Measurements from ENCODE around the gene RXFP4. TPM values are rescaled to one million over a fixed set of nuclear protein-coding genes. Genes with fewer than 3 reads are reported as not detected.

RXFP4 gene
- total RNA-seq, 2 experiments from 2014 or later: not detected

DNA sequence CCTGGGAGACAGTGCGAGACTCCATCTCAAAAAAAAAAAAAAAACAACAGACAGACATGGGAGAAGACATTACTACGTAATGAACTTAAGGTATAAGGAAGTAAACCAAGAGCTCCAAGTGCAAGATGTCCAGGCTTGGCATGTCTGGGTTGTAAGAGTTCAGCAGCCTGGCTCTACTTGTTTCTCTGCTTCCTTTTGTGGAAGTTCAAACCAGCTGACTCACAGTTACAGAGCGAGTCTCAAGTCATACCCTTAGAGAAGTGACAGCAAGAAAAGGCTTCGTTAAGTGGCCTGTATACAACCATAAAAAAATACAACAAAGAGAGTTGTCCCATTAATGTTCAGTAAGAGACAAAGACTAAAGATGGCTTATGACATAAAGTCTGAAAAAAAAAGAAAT, 31.5 kb upstream of the RXFP4 start:
- peak overlapping the region; percentile 66 for H3K27ac Mint-ChIP-seq
- CTCF ChIA-PET: interaction anchor here (0.6 to 1.0 kb wide), 3 partner anchors 80 to 313 kb away, joined by 3 to 6 read pairs (median 4); no protein-coding TSS in a partner anchor
- no peaks in the 10 kb centered on the region for H3K27me3 Mint-ChIP-seq
- POLR2A ChIA-PET: interaction anchor here (0.5 to 0.9 kb wide), 2 partner anchors 15 to 36 kb away, joined by 3 to 4 read pairs; no protein-coding TSS in a partner anchor
- peaks cover 19% of the 10 kb centered on the region for H3K4me1 Mint-ChIP-seq
- H3K36me3 Mint-ChIP-seq (ENCODE audit: low read depth): peaks cover 47% of the 10 kb centered on the region
- ATAC-seq: no peak
- peak overlapping the region; percentile 85 for H3K4me3 Mint-ChIP-seq
- intact Hi-C loops (cut with DNase I, micrococcal nuclease): loop anchor here in 1 of 2 experiments (2.0 to 5.0 kb wide), 3 partner anchors 223 to 647 kb away; partner anchors contain the start of genes CCT3, DAP3, SCAMP3 and TSACC
- no peaks in the 10 kb centered on the region for H3K9me3 Mint-ChIP-seq (ENCODE audit: low read depth)
- DNase-seq: no peak

GRCh38 chr1:155910621-155911121, 30.8 kb upstream of the RXFP4 start:
- DNase-seq: peak; percentile 28
- Mint-ChIP-seq H3K27me3 (no peaks in the 10 kb centered on the region), H3K4me3 (peak overlapping the region; percentile 85), H3K27ac (peak overlapping the region; percentile 92), H3K9me3 (ENCODE audit: low read depth) (no peaks in the 10 kb centered on the region), H3K4me1 (peaks cover 19% of the 10 kb centered on the region), H3K36me3 (ENCODE audit: low read depth) (peaks cover 47% of the 10 kb centered on the region)
- peak; percentile 22 for ATAC-seq
- POLR2A ChIA-PET: interaction anchor here (0.9 kb wide), 1 partner anchor 35 kb away, joined by 3 read pairs; no protein-coding TSS in a partner anchor
- intact Hi-C loops (cut with DNase I, micrococcal nuclease): loop anchor here (1.0 to 5.0 kb wide), 12 partner anchors 24 to 648 kb away; partner anchors contain the start of genes ARHGEF2 (in 1 of the 2), CCT3 (in 1 of the 2), DAP3 (in 1 of the 2) and GON4L (in 1 of the 2)
- CTCF ChIA-PET: interaction anchor here (1.0 kb wide), 1 partner anchor 79 kb away, joined by 3 read pairs; no protein-coding TSS in a partner anchor

DNA sequence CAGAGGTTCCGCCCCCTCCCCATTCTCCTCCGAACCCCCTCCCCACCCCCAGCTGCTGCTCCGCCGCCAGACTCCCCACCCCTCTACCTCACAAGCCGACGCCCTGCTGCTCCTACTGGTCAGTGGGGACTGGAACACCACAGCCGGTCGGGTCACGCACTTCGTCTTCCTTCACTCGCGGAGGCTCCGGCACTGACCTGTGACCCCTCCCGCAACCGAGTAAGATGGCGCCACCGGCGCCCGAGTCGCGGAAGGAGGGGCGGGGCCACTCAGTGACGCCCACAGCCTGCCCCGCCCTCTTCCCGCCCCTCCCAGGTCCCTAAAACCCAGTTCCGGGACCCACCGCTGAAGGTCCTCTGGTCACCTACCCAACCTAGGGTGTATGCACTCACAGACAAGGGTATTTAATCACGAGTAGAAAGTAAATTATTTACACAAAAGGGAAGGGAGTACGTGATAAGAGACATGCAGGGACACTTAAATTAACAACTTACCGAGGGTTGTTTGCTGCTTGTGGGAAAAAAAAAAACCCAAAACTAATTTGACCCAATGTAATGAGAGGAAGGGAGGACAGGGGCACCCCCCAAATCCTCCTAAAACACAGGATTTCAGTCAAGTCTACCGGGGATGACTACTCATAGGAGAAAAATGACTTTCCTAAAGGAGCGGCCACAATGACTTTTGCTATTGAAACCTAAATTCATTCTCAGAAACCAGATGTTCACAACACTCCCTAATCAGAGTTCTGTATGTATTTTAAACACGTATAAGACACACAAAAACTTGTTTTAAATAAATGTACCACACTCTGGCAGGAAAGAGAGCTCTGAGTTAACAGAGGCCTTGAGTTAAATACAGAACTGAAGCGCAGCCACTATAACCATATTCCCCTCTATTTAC, 30.0 kb upstream of the RXFP4 start, which contains the start of gene RIT1:
Gene RIT1, minus strand, starts transcription at position 194 of the 900 bp plus-strand sequence. CDS start 588 bp downstream, outside the sequence.
- peak within 1 kb of the TSS; percentile 85 for H3K4me3 Mint-ChIP-seq
- intact Hi-C loops (cut with DNase I, micrococcal nuclease): loop anchor here (1.0 to 5.0 kb wide), 12 partner anchors 23 to 649 kb away; partner anchors contain the start of genes ARHGEF2 (in 1 of the 2), CCT3 (in 1 of the 2), DAP3 (in 1 of the 2) and GON4L (in 1 of the 2)
- DNase-seq (peak; percentile 93), ATAC-seq (peak; percentile 85)
- ChIA-PET CTCF (interaction anchor here (0.6 to 1.2 kb wide), 3 partner anchors 31 to 78 kb away, joined by 3 to 4 read pairs (median 3); no protein-coding TSS in a partner anchor), POLR2A (interaction anchor here (1.0 to 1.3 kb wide), 2 partner anchors 21 to 66 kb away, joined by 3 to 4 read pairs; no protein-coding TSS in a partner anchor)
- H3K4me1 Mint-ChIP-seq: peaks cover 19% of the 10 kb centered on the region
- no peaks in the 10 kb centered on the region for H3K9me3 Mint-ChIP-seq (ENCODE audit: low read depth)
- no peaks in the 10 kb centered on the region for H3K27me3 Mint-ChIP-seq
- H3K36me3 Mint-ChIP-seq (ENCODE audit: low read depth): peaks cover 51% of the 10 kb centered on the region
- H3K27ac Mint-ChIP-seq: peak within 1 kb of the TSS; percentile 92

DNA sequence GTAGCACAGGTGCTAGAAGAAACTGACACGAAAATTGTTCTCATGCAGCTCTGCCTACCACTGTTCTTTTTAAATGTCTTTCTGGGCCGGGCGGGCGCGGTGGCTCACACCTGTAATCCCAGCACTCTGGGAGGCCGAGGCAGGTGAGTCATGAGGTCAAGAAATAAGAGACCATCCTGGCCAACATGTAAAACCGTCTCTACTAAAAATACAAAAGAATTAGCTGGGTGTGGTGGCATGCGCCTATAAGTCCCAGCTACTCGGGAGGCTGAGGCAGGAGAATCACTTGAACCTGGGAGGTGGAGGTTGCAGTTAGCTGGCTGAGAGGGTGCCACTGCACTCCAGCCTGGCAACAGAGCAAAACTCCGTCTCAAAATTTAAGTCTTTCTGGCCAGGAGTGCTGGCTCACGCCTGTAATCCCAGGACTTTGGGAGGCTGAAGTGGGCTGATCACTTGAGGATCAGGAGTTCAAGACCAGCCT, 29.3 kb upstream of the RXFP4 start:
- Mint-ChIP-seq H3K4me1 (peaks cover 19% of the 10 kb centered on the region), H3K4me3 (peak overlapping the region; percentile 85), H3K27me3 (no peaks in the 10 kb centered on the region), H3K27ac (peak overlapping the region; percentile 92), H3K36me3 (ENCODE audit: low read depth) (peaks cover 55% of the 10 kb centered on the region), H3K9me3 (ENCODE audit: low read depth) (no peaks in the 10 kb centered on the region)
- ChIA-PET CTCF (interaction anchor here (0.6 to 1.2 kb wide), 3 partner anchors 30 to 138 kb away, joined by 3 to 4 read pairs (median 3); no protein-coding TSS in a partner anchor), POLR2A (interaction anchor here (1.0 to 1.3 kb wide), 2 partner anchors 20 to 66 kb away, joined by 3 to 4 read pairs; no protein-coding TSS in a partner anchor)
- intact Hi-C loops (cut with DNase I, micrococcal nuclease): loop anchor here in 1 of 2 experiments (5.0 kb wide), 2 partner anchors 225 to 425 kb away; partner anchors contain the start of genes CCT3, DAP3, TSACC and YY1AP1
- DNase-seq: no peak
- no peak for ATAC-seq

GRCh38 chr1:155913969-155914757, 27.3 kb upstream of the RXFP4 start:
- H3K27me3 Mint-ChIP-seq: no peaks in the 10 kb centered on the region
- CTCF ChIA-PET: interaction anchor here (1.0 to 1.6 kb wide), 3 partner anchors 9 to 75 kb away, joined by 3 to 6 read pairs (median 3); no protein-coding TSS in a partner anchor

GRCh38 chr1:155918660-155919059, 22.8 kb upstream of the RXFP4 start:
- POLR2A ChIA-PET: interaction anchor here (0.7 kb wide), 1 partner anchor 61 kb away, joined by 5 read pairs; no protein-coding TSS in a partner anchor
- Mint-ChIP-seq H3K36me3 (ENCODE audit: low read depth) (peaks cover 62% of the 10 kb centered on the region), H3K4me1 (no peaks in the 10 kb centered on the region), H3K27ac (no peak overlapping the region), H3K9me3 (ENCODE audit: low read depth) (no peaks in the 10 kb centered on the region), H3K4me3 (no peak overlapping the region), H3K27me3 (no peaks in the 10 kb centered on the region)
- intact Hi-C loops (cut with DNase I, micrococcal nuclease): no loop called here
- CTCF ChIA-PET: interaction anchor here (0.6 to 1.2 kb wide), 3 partner anchors 14 to 60 kb away, joined by 3 to 4 read pairs (median 3); partner anchors contain the start of gene ARHGEF2
- no peak for DNase-seq
- no peak for ATAC-seq

More at GRCh38 chr1:155913969-155914757, 27.3 kb upstream of the RXFP4 start:
- POLR2A ChIA-PET: interaction anchor here (1.2 kb wide), 1 partner anchor 17 kb away, joined by 4 read pairs; no protein-coding TSS in a partner anchor
- ATAC-seq (no peak), DNase-seq (no peak)
- Mint-ChIP-seq H3K36me3 (ENCODE audit: low read depth) (peaks cover 56% of the 10 kb centered on the region), H3K9me3 (ENCODE audit: low read depth) (no peaks in the 10 kb centered on the region), H3K4me1 (peaks cover 19% of the 10 kb centered on the region), H3K27ac (no peak overlapping the region), H3K4me3 (no peak overlapping the region)
- intact Hi-C loops (cut with DNase I, micrococcal nuclease): loop anchor here in 1 of 2 experiments (5.0 kb wide), 2 partner anchors 227 to 423 kb away; partner anchors contain the start of genes CCT3, DAP3, TSACC and YY1AP1

GRCh38 chr1:155919801-155920200, 21.6 kb upstream of the RXFP4 start:
- CTCF ChIA-PET: interaction anchor here (0.6 to 1.3 kb wide), 4 partner anchors 27 to 59 kb away, joined by 3 to 4 read pairs (median 3); partner anchors contain the start of gene ARHGEF2
- Mint-ChIP-seq H3K4me1 (no peaks in the 10 kb centered on the region), H3K9me3 (ENCODE audit: low read depth) (no peaks in the 10 kb centered on the region), H3K27me3 (no peaks in the 10 kb centered on the region), H3K36me3 (ENCODE audit: low read depth) (peaks cover 64% of the 10 kb centered on the region), H3K27ac (no peak overlapping the region), H3K4me3 (no peak overlapping the region)
- POLR2A ChIA-PET: no interaction called here
- no peak for ATAC-seq
- no peak for DNase-seq
- intact Hi-C loops (cut with DNase I, micrococcal nuclease): loop anchor here in 1 of 2 experiments (5.0 kb wide), 1 partner anchor 352 kb away; no protein-coding TSS in a partner anchor

- no peak overlapping the region for H3K4me3 Mint-ChIP-seq
- H3K27me3 Mint-ChIP-seq: no peaks in the 10 kb centered on the region
- H3K9me3 Mint-ChIP-seq (ENCODE audit: low read depth): no peaks in the 10 kb centered on the region
- no peaks in the 10 kb centered on the region for H3K4me1 Mint-ChIP-seq
- DNase-seq (no peak), ATAC-seq (no peak)
- ChIA-PET CTCF (interaction anchor here (0.9 to 1.9 kb wide), 3 partner anchors 12 to 28 kb away, joined by 3 to 7 read pairs (median 3); no protein-coding TSS in a partner anchor), POLR2A (interaction anchor here (0.5 to 1.2 kb wide), 2 partner anchors 26 to 33 kb away, joined by 3 to 4 read pairs; no protein-coding TSS in a partner anchor)
- H3K27ac Mint-ChIP-seq: no peak overlapping the region
- H3K36me3 Mint-ChIP-seq (ENCODE audit: low read depth): peaks cover 67% of the 10 kb centered on the region
- intact Hi-C loops (cut with DNase I, micrococcal nuclease): loop anchor here in 1 of 2 experiments (5.0 kb wide), 1 partner anchor 352 kb away; no protein-coding TSS in a partner anchor
Observed at GRCh38 chr1:155920717-155921116, 20.7 kb upstream of the RXFP4 start.

DNA sequence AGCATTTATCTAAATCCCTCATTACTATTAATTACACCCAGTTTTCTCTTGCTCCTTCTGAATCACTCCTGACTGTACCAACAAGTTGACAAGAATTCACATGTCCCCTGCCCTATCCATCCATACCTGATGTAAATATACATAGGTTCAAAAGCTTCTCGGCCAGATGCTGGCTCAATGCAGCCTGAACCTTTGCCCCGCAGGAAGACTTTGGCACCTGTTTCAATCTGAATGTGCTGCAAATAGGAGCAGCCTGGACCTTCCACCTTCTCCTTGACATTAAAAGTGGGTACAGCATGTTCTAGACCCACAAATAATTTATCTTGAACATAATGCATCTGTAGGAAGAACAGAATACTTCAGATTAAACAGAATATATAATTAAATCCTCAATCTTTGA, 15.9 kb upstream of the RXFP4 start:
- Mint-ChIP-seq H3K4me1 (peaks cover 13% of the 10 kb centered on the region), H3K9me3 (ENCODE audit: low read depth) (no peaks in the 10 kb centered on the region), H3K27me3 (no peaks in the 10 kb centered on the region), H3K27ac (peak overlapping the region; percentile 62), H3K36me3 (ENCODE audit: low read depth) (peaks cover 76% of the 10 kb centered on the region), H3K4me3 (no peak overlapping the region)
- no peak for ATAC-seq
- CTCF ChIA-PET: interaction anchor here (0.5 to 0.7 kb wide), 3 partner anchors 30 to 109 kb away, joined by 3 to 4 read pairs (median 3); no protein-coding TSS in a partner anchor
- POLR2A ChIA-PET: no interaction called here
- DNase-seq: no peak
- intact Hi-C loops (cut with DNase I, micrococcal nuclease): no loop called here

All from activated CD4-positive, alpha-beta T cell treated with anti-CD3 and anti-CD28 coated beads for 36 hours (primary cell).